HuH-7.5 (cell line): Measurements from ENCODE around the gene GALNT2.
A peak's percentile ranks its signal among the peaks of the same experiment; 100 is the strongest.

ENCODE experiments used
- DNase-seq: peaks from one replicate; pipeline ENCODE4 v3.0.0; 2011; ENCODE audit warnings: low spot score

GALNT2 gene

GRCh38 chr1:230262867-230263567 lies 196.0 kb downstream of the GALNT2 start:
- DNase-seq: no peak

DNA sequence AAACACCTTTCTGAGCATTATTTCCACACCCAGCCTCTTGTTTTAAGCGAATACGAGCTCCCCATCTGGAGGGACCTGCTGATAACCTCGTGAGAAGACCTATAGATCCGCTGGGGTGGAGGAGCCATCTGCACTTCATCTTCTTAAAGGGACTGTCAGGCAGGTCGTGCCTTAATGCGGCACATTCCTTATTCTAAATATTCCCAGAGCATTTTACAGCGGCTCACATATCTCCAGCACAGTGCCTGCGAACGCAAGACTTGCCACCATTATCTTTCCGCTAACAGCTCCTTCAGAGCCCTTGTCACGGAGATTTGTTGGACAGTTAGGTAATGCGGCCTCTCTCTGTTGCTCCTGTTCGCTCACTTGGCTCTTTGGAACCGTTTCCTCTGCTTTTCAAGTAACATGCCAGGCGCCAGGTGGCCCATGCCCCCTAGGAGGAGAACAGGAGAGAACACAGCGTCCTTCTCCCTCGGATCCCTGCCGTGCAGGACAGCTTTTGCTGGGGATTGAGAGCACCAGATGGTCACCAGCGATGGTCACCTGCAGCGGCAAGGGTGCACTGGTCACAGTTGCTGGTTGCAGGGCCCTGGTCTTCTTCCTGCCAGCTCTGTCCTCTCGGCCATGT lies 196.6 kb downstream of the GALNT2 start:
- DNase-seq: no peak

DNA sequence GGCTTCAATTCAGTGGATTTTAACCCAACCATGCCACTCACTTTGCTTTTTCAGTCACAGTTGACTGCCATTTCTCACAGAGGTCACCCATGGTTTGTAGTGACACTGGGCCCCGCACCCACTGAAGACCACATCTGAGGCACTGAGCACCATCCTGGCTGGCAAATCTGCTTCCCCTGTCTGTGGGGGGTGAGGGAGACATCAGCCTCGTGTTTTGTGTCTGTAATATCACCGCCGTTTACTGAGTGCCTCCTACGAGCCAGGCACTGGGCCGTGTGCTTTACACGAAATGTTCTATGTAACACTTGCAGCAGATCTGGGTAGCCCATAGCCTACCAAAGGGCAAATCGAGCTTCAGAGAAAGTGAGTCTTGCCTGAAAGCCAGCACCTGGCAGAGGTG lies 197.3 kb downstream of the GALNT2 start:
- DNase-seq: no peak

- DNase-seq: no peak
Observed at GRCh38 chr1:230265200-230266115, 198.4 kb downstream of the GALNT2 start.

DNA sequence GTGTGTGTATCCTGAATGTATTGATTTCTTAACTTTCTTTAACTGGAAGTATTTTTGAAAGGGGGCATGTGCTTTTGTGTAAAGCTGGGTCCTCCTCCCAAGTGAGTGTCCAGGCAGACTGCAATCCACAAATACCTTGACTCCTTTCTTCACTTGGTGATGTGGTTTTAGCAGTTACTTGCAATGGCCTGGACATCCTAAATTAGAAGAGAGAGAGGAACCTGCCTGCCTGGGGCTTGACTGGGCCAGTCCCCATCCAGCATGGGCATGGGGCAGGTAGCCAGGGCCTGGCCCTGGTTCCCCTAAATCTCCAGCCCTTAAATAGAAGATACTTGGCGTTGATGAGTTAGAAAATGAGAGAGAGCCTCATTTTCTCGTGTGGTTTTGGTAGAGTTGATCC lies 199.4 kb downstream of the GALNT2 start:
- no peak for DNase-seq

DNA sequence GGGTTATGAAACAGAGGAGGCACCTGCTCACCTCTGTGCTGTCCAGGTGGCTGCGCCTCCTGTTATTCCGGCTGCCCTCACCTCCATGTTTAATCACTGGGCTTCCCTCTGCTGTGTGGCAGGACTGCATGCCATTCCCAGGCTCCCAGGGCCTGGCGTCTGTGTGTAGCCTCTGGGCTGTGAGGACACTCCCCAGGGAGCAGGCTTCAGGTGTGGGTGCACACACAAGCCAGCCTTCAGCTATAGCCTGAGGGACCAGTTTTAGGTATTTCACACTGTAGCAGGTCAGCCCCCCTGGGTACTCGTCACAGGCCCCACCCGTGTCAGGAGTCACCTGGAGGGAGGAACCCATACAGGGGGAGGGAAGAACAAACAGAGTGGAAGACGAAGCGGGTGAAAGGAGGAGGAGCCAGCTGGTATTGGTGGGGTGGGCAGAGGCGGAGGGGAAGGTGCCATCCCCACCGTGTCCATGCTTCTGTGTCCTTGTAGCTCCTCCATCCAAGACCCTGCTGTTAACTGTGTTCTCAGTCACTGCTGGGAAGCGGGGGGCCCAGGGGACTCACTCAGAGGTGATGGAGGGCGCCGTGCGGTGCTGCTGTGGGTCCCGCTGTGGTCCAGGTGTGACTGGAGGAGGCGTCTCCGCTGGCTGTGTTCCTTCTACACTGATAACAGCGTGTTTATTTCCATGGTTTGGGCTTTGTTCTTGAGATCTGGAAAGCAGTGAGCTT lies 200.5 kb downstream of the GALNT2 start:
- no peak for DNase-seq

DNA sequence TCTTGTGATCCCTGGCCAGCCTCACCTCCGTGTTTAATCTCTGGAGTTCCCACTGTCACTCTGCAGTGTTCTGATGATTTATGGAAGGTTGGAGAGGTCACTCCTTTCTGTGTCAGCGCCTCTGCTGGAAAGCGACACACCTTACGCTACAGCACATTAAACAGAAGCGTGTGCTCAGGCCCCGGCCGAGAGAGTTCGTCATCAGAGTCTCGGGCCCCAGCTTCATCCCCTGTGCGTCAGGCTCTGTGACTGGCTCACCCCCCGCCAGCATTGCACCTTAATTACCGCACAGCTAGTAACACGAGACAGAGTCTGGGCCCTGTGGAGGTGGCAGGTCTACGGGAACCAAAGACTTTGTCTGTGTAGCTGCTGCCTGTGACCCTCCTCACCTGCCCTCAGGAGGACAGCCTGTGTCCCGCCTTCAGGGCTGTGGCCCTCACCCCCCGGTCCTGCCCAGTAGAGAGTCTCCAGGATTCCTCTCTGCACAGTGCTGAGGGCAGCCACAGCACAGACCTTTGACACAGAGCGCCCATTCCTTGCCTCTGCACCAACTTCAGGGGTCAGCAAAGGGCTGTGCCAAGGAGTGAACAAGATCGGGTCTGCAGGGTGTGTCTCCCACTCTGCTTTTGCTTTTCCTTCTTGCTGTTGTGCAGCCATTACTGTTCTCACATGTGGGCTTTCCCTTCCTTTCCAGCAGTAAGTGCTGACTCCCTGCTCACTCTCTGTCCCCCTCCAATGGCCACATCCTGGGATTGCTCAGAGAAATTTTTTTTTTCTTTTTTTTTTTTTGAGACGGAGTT lies 201.5 kb downstream of the GALNT2 start:
- peak; percentile 89 for DNase-seq

DNA sequence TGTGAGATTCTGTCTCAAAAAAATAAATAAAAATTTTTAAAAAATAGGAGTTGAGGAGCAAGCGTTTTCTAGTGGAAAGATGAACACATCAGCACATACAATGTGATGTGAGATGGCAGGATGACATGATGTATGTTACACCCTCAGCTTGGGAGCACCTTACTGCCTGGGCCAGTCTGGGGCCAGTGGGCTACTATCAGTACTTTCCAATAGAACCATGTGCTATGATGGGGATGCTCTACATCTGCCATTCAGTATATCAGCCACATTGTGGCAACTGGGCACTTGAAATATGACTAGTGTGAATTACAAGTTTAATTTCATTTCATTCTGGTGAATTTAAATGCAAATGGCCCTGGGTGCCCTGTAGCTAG lies 203.1 kb downstream of the GALNT2 start:
- DNase-seq: no peak

DNA sequence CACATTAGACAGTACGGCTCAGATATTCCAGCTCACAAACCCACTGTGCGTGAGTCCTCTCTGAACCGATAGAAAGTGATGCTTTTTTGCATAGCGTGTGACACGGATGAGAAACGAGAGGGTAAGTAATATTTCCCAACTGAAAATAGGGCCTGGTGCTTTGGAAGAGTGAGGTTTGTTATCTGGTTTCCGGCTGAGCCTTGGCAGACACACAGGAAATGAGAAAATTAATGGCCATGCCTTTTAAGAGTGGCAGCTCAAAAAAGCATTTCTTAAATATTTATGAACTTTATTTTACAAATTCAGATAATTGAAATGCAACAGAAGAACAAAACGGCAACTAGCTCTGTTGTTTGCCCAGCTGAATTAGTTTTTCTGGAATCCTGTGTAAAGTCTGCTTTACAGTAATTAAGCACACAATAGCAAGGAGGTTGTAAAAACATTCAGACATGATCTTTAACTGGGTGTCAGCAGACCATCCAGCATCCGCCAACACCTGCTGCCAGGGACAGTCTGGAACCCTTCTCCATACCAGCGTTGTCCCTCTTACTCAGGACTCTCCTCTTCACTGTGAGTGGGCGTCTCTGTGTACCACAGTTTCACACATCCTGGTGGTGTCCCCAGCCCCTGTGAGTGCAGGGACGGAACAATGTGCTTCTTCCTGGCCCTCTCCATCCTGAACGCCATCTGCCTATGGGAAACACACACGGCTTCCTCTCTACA lies 203.7 kb downstream of the GALNT2 start:
- no peak for DNase-seq

GRCh38 chr1:230271300-230272035 lies 204.4 kb downstream of the GALNT2 start:
- DNase-seq: no peak

GRCh38 chr1:230272557-230272956 lies 205.5 kb downstream of the GALNT2 start:
- DNase-seq: no peak

GRCh38 chr1:230273141-230273710 lies 206.2 kb downstream of the GALNT2 start:
- DNase-seq: no peak

DNA sequence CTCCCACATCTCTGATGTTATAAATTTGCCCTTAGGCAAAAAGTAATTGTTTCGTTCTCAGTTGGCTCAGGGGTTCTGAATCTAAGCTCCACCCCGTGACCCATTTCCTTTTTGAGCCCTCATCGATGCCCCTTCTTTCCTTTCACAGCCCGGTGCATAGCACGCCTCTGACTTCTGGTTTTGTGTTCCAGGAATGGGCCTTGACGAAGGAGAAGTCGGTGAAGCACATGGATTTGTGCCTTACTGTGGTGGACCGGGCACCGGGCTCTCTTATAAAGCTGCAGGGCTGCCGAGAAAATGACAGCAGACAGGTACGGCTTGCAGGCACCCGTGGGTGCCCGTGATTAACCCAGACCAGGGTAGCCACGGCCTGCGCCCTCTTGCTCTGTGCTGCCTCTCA lies 207.2 kb downstream of the GALNT2 start:
- no peak for DNase-seq

- no peak for DNase-seq
Observed at GRCh38 chr1:230276401-230276800, 209.4 kb downstream of the GALNT2 start.

DNA sequence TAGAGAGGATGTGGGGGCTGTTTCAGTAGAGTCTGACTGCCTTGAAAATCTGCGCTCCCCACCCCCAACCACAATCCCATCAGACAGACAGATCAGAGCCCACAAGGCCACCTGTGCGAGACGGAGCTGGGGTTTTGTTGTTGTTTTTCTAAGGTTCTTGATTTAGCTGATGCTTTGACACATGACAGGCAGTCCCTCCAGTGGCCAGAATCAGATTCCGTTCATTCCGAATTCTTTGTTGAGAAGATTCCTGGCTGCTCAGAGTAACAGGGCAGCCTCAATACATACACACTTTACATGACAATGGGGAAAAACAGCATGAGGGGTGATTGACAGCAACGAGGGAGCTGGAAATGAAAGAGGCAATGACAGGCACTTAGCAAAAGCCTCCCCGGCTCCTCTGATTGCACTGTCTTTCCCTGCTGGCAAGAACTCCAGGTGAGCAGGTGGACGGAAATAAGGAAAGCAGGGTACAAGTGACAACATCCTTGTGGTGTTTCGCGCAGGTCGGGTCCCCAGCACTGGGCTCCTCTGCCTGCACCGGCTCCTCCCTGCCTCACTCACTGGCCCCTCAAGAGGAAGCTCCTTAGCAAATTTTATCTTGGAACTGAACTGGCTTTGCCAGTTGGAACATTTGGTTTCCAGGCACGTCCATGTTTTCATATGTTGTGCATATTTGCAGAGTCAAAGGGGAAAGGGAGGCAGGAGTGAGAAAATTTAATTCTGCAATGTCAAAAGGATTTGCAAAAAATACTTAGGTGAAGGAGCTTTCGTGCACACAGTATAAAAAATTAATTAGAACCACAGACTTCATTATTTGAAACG lies 210.4 kb downstream of the GALNT2 start:
- no peak for DNase-seq

- DNase-seq: no peak
Observed at GRCh38 chr1:230278376-230278775, 211.3 kb downstream of the GALNT2 start.

DNA sequence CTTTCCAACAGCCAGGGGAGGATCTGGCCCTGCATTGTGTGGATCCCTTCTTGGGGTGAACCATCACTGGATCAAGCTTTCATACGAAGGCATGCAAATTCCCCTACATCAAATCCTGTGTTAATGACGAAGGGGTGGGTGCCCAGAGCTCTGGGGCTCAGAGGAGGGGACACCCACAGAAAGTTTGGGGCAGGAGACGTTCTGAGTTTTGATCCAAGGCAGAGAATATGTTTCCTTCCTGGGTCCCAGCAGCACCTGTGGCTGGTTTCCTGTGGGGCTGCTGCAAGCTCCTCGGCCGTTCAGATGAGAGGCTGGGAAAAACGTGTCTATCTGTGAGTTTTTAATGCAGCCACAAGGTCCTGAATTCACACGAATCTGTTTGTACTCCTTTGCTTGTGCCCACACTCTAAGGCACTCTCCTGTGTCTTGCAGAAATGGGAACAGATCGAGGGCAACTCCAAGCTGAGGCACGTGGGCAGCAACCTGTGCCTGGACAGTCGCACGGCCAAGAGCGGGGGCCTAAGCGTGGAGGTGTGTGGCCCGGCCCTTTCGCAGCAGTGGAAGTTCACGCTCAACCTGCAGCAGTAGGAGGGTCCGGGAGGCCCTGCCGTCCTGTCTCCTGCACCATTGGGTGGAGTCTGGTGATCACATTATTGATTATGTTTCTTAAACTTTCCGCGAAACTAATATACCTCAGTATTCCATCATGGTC lies 212.0 kb downstream of the GALNT2 start:
- DNase-seq: no peak

- DNase-seq: no peak
Observed at GRCh38 chr1:230279583-230279945, 212.5 kb downstream of the GALNT2 start.
